Heart left ventricle (tissue), 16 donors: Measurements from ENCODE around the gene IFT74. TPM values are rescaled to one million over a fixed set of nuclear protein-coding genes. Genes with fewer than 3 reads are reported as not detected.

Experiments
- ATAC-seq, 4 donors: fragments of 200-7000 bp; cut with Tn5 transposase; one replicate each; pipeline ENCODE4 v1.9.1; 2020 to 2022; ENCODE audit warnings: moderate library complexity in 4 of 4, mild to moderate bottlenecking in 3 of 4, moderate number of reproducible peaks in 1 of 4
- DNase-seq, 5 donors: peaks; one replicate each; pipeline ENCODE4 v3.0.0-alpha.2; 2020
- H3K27ac ChIP-seq, 12 donors: fragments of 200-600 bp; sonication (generic) in 4 of 12; one replicate each; pipeline versions ENCODE4 v1.5.0 to v1.8.0; 2016 to 2022; ENCODE audit warnings: mild to moderate bottlenecking in 2 of 12
- H3K27me3 ChIP-seq, 9 donors: fragments of 200-600 bp; sonication (generic) in 2 of 9; one replicate each; pipeline versions ENCODE4 v1.5.1 to v1.8.0; 2016 to 2022; ENCODE audit warnings: mild to moderate bottlenecking in 3 of 9
- H3K36me3 ChIP-seq, 9 donors: fragments of 200-600 bp; sonication (generic) in 2 of 9; one replicate each; pipeline versions ENCODE4 v1.5.0 to v1.8.0; 2018 to 2022; ENCODE audit warnings: mild to moderate bottlenecking in 2 of 9
- H3K4me1 ChIP-seq, 12 donors: fragments of 200-600 bp; sonication (generic) in 4 of 12; one replicate each; pipeline versions ENCODE4 v1.5.0 to v1.8.0; 2016 to 2022; ENCODE audit warnings: mild to moderate bottlenecking in 3 of 12
- H3K4me3 ChIP-seq, 12 donors: fragments of 200-600 bp; sonication (generic) in 4 of 12; one replicate each; pipeline versions ENCODE4 v1.5.0 to v1.8.0; 2017 to 2022; ENCODE audit warnings: mild to moderate bottlenecking in 9 of 12, moderate library complexity in 4 of 12
- H3K9me3 ChIP-seq, 12 donors: fragments of 200-600 bp; sonication (generic) in 4 of 12; one replicate each; pipeline versions ENCODE4 v1.5.0 to v1.8.0; 2016 to 2022; ENCODE audit warnings: mild to moderate bottlenecking in 1 of 12
- POLR2A ChIP-seq, 2 donors: fragments of 450-650 bp; IDR thresholded peaks; one replicate each; pipeline ENCODE4 v1.6.1; 2017; ENCODE audit warnings: antibody characterized with exemption in 2 of 2, mild to moderate bottlenecking in 2 of 2, moderate library complexity in 2 of 2
- WGBS, 4 donors: extraction: QIAGEN DNeasy Blood & Tissue Kit in 2 of 4; methylation state at CpG; one replicate each; pipeline versions ENCODE4 v1.1.5 to v1.1.7; 2013 to 2018; 5-methylcytosine and 5-hydroxymethylcytosine counted together
- intact Hi-C, 10 donors: fragments of 100-400 bp; cut with DNase I; formaldehyde crosslinking; loops; one replicate each; pipeline versions ENCODE4 v1.11.1 to v1.14.2; 2022
- polyA plus RNA-seq, 2 donors: library from polyadenylated mRNA; stranded (reverse); fragments of 200-250 nt; gene quantifications; one replicate each; pipeline ENCODE4 v1.2.3, GENCODE V29; 2013
- total RNA-seq, 9 donors: library from RNA; depleted of rRNA in 2 of 9; stranded (reverse); fragments of >200 nt in 2 of 9; fragmentation: NEBNext Ultra II Directional in 3 of 9; extraction: Animal tissue kit (Norgen Biotek cat#: 25700) in 3 of 9; gene quantifications; one replicate each; pipeline versions ENCODE4 v1.1.0 to v1.2.4, GENCODE V29; 2016 to 2023
- TF ChIP-seq, protein P1 (sequence below), 12 donors: fragments of 200-600 bp; sonication (generic) in 4 of 12; IDR thresholded peaks; one replicate each; pipeline versions ENCODE4 v1.5.0 to v1.8.0; 2018 to 2022; ENCODE audit warnings: antibody characterized with exemption in 12 of 12, mild to moderate bottlenecking in 5 of 12
- donor health status: ischemic (EF 13 %, LVEDD 7.1; RV severe dilation, severe dysfunction).
- donor health status: healthy with polysubstance abuse.
- donor health status: DM: no; HTN: yes; CAD: no.
- donor health status: DM: no; HTN: no; CAD: no.
- donor health status: ischemic (EF 25% LVEDD 6.9; RV normal size, moderate dysfunction).
- donor health status: ischemic (EF 25% LVEDD 5.7; RV mildly dilated, moderate dysfunction).
- donor health status: healthy.
- donor health status: DM: yes; HTN: yes; CAD: no.
- donor health status: ischemic (EF 35%, LVEDD 5.7; RV mildly dilated, moderate dysfunction).
- donor health status: nonischemic (EF 11% LVEDD 7.7; RV severe dilation, severe dysfunction).
- donor health status: DM: yes; HTN: yes; CAD: no.
- donor health status: PGD.
- donor health status: ischemic (EF 29% LVEDD 5.4; RV normal size, mild dysfunction).
- donor health status: nonischemic (EF 23%, LVEDD 6.1; RV moderate dilation, normal function).

Gene IFT74
- total and polyA plus RNA-seq, 11 donors = 5.3 to 12.7 (median 9.6) TPM

DNA sequence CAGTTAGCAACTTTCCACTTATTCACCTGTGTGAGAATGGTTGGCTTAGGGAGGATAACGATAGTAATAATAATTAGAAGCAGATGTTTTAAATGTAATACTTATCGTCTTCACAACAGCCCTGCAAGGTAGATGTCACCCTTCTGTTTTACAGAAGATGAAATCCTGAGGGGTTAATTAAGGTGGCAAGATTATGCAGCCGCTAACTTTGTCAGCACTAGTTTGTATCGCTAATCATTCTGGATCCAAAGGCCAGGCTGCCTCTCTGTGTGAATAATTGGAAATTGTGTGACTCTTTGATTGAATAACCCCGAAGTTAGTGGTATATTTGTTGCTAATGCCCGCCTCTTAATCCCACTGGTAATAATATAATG is 635 bp downstream of the IFT74 start:
- peaks cover 0 to 24% (median 8%) of the 10 kb centered on the region in 12 donors for H3K4me1 ChIP-seq
- no peaks in the 10 kb centered on the region for H3K36me3 ChIP-seq
- no peak for ATAC-seq
- no peaks in the 10 kb centered on the region for H3K27me3 ChIP-seq
- TF ChIP-seq, protein P1, sequence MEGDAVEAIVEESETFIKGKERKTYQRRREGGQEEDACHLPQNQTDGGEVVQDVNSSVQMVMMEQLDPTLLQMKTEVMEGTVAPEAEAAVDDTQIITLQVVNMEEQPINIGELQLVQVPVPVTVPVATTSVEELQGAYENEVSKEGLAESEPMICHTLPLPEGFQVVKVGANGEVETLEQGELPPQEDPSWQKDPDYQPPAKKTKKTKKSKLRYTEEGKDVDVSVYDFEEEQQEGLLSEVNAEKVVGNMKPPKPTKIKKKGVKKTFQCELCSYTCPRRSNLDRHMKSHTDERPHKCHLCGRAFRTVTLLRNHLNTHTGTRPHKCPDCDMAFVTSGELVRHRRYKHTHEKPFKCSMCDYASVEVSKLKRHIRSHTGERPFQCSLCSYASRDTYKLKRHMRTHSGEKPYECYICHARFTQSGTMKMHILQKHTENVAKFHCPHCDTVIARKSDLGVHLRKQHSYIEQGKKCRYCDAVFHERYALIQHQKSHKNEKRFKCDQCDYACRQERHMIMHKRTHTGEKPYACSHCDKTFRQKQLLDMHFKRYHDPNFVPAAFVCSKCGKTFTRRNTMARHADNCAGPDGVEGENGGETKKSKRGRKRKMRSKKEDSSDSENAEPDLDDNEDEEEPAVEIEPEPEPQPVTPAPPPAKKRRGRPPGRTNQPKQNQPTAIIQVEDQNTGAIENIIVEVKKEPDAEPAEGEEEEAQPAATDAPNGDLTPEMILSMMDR (IDR thresholded peaks at IDR 0.05) = no peak
- no peak for TF ChIP-seq POLR2A (IDR thresholded peaks at IDR 0.05)
- peak overlapping the region in 11 of 12 donors; percentile 70 to 97 (median 85) for H3K27ac ChIP-seq
- 24 to 32% (median 28%) methylated on average over 6 of the region's 6 CpGs for whole genome bisulfite sequencing, 4 donors
- intact Hi-C loops = loop anchor here in 4 of 10 donors (1.0 to 10.0 kb wide), 4 partner anchors 10 to 568 kb away; partner anchors contain the start of genes CAAP1 (in 2 of the 4), PLAA (in 2 of the 4), IFNK (in 1 of the 4) and MOB3B (in 1 of the 4)
- peak overlapping the region; percentile 40 to 78 (median 68) for H3K4me3 ChIP-seq
- no peaks in the 10 kb centered on the region for H3K9me3 ChIP-seq
- no peak for DNase-seq

DNA sequence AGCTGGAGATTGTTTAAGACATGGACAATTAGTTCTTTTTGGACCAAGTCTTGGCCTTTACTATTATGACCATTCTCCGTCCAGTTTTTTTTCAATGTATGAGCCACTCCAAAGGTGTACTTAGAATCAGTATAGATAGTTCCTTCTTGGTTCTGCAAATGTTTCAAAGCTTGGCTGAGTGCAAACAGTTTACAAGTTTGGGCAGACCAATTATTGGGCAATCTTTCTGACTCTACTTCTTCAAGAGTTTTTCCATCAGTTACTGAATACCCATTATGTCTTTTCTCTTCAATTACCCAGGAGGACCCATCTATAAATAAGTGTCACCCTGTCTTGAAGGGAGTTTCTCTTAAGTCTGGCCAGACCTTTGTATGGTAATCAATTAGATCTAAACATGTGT is 15.5 kb downstream of the IFT74 start:
- intact Hi-C loops = loop anchor here in 3 of 10 donors (2.0 to 5.0 kb wide), 2 partner anchors 224 to 227 kb away; no protein-coding TSS in a partner anchor
- Histone ChIP-seq H3K36me3 (no peaks in the 10 kb centered on the region), H3K27ac (no peak overlapping the region), H3K4me3 (no peak overlapping the region), H3K27me3 (no peaks in the 10 kb centered on the region), H3K9me3 (peaks cover 0 to 24% (median 2%) of the 10 kb centered on the region in 12 donors), H3K4me1 (peaks cover 0 to 6% (median 0%) of the 10 kb centered on the region in 12 donors)
- ATAC-seq (no peak), DNase-seq (no peak)
- no peak for TF ChIP-seq POLR2A (IDR thresholded peaks at IDR 0.05)
- TF ChIP-seq, protein P1 (IDR thresholded peaks at IDR 0.05) = no peak
- WGBS, 4 donors = 85 to 100% (median 92%) methylated on average over 1 of the region's 1 CpG

DNA sequence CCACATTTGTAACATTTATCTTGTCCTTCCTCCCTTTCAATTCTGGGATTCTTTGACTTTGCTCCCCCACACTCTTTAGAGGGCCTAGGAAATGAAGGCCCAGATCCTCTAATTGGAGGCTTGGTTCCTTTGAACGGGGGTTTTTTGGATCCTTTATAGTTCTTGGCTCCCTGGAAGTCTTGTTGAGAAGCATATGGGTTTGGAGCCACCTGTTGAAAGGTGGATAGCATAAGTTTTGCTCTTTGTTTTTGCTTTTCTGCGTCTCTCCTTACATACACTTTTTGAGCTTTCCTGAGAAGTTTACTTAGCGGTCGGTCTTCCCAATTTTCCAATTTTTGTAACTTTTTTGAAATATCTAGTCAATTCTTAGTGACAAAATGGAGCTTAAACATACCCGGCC is 17.8 kb downstream of the IFT74 start:
- Histone ChIP-seq H3K36me3 (peaks cover 0 to 9% (median 0%) of the 10 kb centered on the region in 9 donors), H3K27ac (no peak overlapping the region), H3K4me3 (no peak overlapping the region), H3K4me1 (peaks cover 0 to 6% (median 0%) of the 10 kb centered on the region in 12 donors), H3K27me3 (no peaks in the 10 kb centered on the region), H3K9me3 (peaks cover 0 to 15% (median 0%) of the 10 kb centered on the region in 12 donors)
- intact Hi-C loops = loop anchor here in 9 of 10 donors (2.0 to 5.0 kb wide), 2 partner anchors 227 to 229 kb away; no protein-coding TSS in a partner anchor
- DNase-seq (no peak), ATAC-seq (no peak)
- TF ChIP-seq POLR2A (IDR thresholded peaks at IDR 0.05) = no peak
- TF ChIP-seq, protein P1 (IDR thresholded peaks at IDR 0.05) = no peak
- 88 to 94% (median 93%) methylated on average over 5 of the region's 5 CpGs for WGBS, 4 donors

DNA sequence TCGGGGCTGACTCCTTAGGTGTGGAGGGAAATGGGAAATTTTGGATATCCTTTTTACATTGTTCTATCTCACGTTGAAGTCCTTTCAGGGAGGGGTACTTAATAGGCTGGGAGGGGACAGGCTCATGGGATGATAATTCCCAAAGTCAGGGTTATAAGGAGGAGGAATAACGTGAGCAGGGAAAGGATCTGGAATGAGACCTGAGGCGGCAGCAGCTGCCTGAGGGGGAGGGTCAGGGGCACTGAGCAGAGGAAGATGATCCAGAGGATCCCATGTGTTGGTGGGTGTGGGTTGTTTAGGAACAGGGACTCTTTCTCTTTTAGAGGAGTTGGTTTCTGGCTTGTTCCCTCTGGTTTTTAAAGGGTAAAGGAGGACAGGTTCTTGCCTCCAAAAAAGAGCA is 18.7 kb downstream of the IFT74 start:
- TF ChIP-seq POLR2A (IDR thresholded peaks at IDR 0.05) = no peak
- TF ChIP-seq, protein P1 (IDR thresholded peaks at IDR 0.05) = no peak
- Histone ChIP-seq H3K36me3 (peaks cover 0 to 19% (median 0%) of the 10 kb centered on the region in 9 donors), H3K4me1 (peaks cover 0 to 6% (median 0%) of the 10 kb centered on the region in 12 donors), H3K9me3 (peaks cover 0 to 6% (median 0%) of the 10 kb centered on the region in 12 donors), H3K27ac (no peak overlapping the region), H3K4me3 (no peak overlapping the region), H3K27me3 (no peaks in the 10 kb centered on the region)
- no peak for ATAC-seq
- intact Hi-C loops = loop anchor here in 9 of 10 donors (2.0 to 5.0 kb wide), 4 partner anchors 83 to 233 kb away; partner anchors contain the start of gene CAAP1 (in 1 of the 9)
- no peak for DNase-seq
- 67 to 83% (median 75%) methylated on average over 4 of the region's 4 CpGs for WGBS, 4 donors
